Cardiac muscle cell (in vitro differentiated cells and primary cell): Measurements from ENCODE around the gene GRAMD4. TPM values are rescaled to one million over a fixed set of nuclear protein-coding genes. Genes with fewer than 3 reads are reported as not detected.

Experiments
- DNase-seq, 2 donors: peaks; one replicate each; pipeline versions ENCODE4 v3.0.0 to v3.0.0-alpha.2; 2010 to 2017; ENCODE audit warnings: low read depth in 1 of 2, low spot score in 1 of 2
- H3K27ac ChIP-seq: fragments of 200-600 bp; sonication (generic); 2 replicates; pipeline ENCODE4 v1.5.1; 2016
- H3K27me3 ChIP-seq: fragments of 200-600 bp; sonication (generic); 2 replicates; pipeline ENCODE4 v1.6.0; 2016; ENCODE audit warnings: control low read depth
- H3K36me3 ChIP-seq: fragments of 200-600 bp; sonication (generic); 2 replicates; pipeline ENCODE4 v1.5.1; 2016; ENCODE audit warnings: control low read depth
- H3K4me1 ChIP-seq: fragments of 200-600 bp; sonication (generic); 2 replicates; pipeline ENCODE4 v1.8.1; 2017; ENCODE audit warnings: low read depth, mild to moderate bottlenecking, mixed run types
- H3K4me3 ChIP-seq: fragments of 200-600 bp; sonication (generic); 2 replicates; pipeline ENCODE4 v1.5.1; 2016; ENCODE audit warnings: mild to moderate bottlenecking
- H3K9me3 ChIP-seq: fragments of 200-600 bp; sonication (generic); 2 replicates; pipeline ENCODE4 v1.5.1; 2017; ENCODE audit warnings: low read depth, mild to moderate bottlenecking, control low read depth
- polyA plus RNA-seq: library from polyadenylated mRNA; unstranded; fragments of >200 nt; fragmentation: Nextera tagmentation; extraction: Ambion mirVana; gene quantifications from 2 replicates; pipeline ENCODE4 v1.2.1, GENCODE V29; 2016
- total RNA-seq: library from RNA; depleted of rRNA; stranded (reverse); fragments of >200 nt; gene quantifications from 2 replicates; pipeline ENCODE4 v1.2.3, GENCODE V29; 2016
- TF ChIP-seq, protein P1 (sequence below): IDR thresholded peaks from 2 replicates; pipeline ENCODE4 v1.5.1; 2012; ENCODE audit warnings: low read depth, mild to moderate bottlenecking, low read length

Gene GRAMD4
- total and polyA plus RNA-seq, 2 experiments from 2014 or later: 49.3 to 51.8 TPM

DNA sequence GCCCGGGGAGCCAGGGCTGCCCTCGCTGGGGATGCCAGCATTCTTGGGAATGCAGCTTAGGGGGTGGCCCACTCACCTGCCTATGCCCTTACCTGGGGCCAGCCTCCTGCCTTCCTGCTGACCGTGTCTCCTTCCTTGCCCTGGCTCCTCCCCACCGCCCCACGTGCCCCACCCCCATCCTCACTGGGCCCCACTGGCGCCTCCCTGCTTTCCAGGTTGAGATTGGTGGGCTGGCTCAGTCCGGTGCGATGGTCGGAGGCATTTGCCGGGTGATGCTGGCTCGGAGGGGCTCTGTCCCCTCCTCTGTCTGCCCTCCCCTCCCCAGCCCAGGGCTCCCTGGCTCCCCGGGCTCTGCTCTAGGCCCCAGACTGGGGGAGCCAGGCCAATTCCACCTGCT lies 34.1 kb upstream of the GRAMD4 start:
- H3K4me1 ChIP-seq: peaks cover 61% of the 10 kb centered on the region
- no peaks in the 10 kb centered on the region for H3K36me3 ChIP-seq
- TF ChIP-seq, protein P1, sequence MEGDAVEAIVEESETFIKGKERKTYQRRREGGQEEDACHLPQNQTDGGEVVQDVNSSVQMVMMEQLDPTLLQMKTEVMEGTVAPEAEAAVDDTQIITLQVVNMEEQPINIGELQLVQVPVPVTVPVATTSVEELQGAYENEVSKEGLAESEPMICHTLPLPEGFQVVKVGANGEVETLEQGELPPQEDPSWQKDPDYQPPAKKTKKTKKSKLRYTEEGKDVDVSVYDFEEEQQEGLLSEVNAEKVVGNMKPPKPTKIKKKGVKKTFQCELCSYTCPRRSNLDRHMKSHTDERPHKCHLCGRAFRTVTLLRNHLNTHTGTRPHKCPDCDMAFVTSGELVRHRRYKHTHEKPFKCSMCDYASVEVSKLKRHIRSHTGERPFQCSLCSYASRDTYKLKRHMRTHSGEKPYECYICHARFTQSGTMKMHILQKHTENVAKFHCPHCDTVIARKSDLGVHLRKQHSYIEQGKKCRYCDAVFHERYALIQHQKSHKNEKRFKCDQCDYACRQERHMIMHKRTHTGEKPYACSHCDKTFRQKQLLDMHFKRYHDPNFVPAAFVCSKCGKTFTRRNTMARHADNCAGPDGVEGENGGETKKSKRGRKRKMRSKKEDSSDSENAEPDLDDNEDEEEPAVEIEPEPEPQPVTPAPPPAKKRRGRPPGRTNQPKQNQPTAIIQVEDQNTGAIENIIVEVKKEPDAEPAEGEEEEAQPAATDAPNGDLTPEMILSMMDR: no peak
- no peaks in the 10 kb centered on the region for H3K9me3 ChIP-seq
- no peak for DNase-seq
- H3K4me3 ChIP-seq: no peak overlapping the region
- H3K27ac ChIP-seq: no peak overlapping the region
- H3K27me3 ChIP-seq: no peaks in the 10 kb centered on the region

DNA sequence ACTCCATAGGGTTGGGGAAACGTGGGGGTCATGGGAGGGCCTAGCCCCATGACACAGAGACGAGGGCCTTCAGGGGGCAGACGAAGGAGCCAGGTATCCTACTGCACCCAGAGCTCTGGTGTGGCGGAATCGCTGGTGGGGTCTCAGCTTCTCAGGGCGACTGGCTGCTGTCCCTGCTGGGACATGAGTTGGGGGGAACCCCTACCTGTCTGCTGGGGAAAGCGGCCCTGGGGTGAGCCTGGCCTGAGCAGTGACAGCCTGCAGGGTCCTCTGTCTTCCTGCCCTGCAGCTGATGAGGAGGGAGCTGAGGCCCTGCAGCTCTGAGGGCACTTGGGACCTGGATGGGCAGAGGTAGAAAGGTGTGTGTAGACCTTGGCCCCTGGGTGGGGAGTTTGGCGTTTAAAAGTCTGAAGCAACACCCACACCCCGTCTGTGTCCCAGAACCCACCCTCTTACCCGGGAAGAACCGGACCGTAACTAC lies 33.6 kb upstream of the GRAMD4 start:
- H3K4me1 ChIP-seq: peaks cover 64% of the 10 kb centered on the region
- H3K27me3 ChIP-seq: no peaks in the 10 kb centered on the region
- no peak for DNase-seq
- no peak overlapping the region for H3K4me3 ChIP-seq
- TF ChIP-seq, protein P1: no peak
- H3K9me3 ChIP-seq: no peaks in the 10 kb centered on the region
- peak overlapping the region; percentile 92 for H3K27ac ChIP-seq
- no peaks in the 10 kb centered on the region for H3K36me3 ChIP-seq

DNA sequence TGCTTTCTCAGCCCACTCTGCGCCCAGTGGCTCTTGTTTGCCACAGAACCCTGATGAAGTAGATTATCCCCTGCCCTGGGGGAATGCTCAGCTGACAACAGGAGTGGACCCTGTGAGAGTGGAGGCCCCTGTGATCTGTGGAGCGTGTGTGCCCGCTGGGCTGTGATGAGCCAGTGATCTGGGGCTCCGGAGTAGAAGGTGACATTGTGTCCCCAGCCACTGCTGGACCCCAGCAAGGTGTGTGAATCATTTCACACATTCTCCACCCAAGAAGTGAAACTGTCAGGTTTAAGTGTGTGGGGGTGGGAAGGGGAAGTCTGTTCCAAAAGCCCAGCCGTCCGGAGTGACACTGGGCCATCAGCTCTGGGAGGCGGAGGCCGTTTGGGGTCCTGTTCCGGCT lies 33.1 kb upstream of the GRAMD4 start:
- peaks cover 67% of the 10 kb centered on the region for H3K4me1 ChIP-seq
- no peak overlapping the region for H3K4me3 ChIP-seq
- TF ChIP-seq, protein P1: no peak
- DNase-seq: no peak
- H3K27ac ChIP-seq: peak overlapping the region; percentile 92
- no peaks in the 10 kb centered on the region for H3K27me3 ChIP-seq
- H3K36me3 ChIP-seq: no peaks in the 10 kb centered on the region
- no peaks in the 10 kb centered on the region for H3K9me3 ChIP-seq

DNA sequence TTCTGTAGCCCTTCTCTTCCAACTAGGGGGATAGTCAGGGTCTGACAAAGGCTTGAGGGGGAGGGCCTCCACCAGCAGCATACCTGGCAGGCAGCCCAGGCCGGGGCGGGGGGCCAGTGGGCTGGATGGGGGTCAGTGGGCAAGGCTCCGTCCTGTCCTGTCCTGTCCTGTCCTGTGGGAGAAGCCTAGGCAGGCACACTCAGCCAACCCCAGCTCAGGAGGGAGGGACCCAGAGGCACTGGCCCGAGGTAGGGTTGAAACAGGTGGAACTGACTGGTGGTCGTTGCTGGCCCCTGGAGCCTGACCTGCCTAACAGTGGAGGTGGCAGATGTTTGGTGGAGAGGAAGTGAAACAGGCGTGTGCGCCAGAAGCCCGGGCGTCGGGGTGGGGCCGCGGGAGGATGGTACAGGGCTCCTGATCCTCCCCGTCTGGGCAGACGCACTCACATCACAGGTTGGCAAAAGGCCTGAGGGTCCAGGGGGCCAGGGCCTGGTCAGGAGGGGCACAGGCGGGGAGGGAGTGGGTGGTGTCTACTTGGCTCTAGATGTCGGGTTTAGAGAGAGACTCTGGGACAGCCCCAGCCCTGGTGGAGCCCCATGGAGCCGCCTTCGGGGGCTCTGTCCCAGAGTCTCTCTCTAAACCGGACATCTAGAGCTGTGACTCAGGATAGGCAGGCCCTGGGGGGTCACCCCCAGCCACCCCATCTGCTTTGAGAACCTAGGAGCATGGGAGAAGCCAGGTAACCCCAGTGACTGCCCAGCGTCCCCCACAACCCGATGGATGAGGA lies 32.5 kb upstream of the GRAMD4 start:
- no peaks in the 10 kb centered on the region for H3K27me3 ChIP-seq
- no peaks in the 10 kb centered on the region for H3K9me3 ChIP-seq
- DNase-seq: no peak
- peak overlapping the region; percentile 92 for H3K27ac ChIP-seq
- peaks cover 72% of the 10 kb centered on the region for H3K4me1 ChIP-seq
- no peaks in the 10 kb centered on the region for H3K36me3 ChIP-seq
- H3K4me3 ChIP-seq: no peak overlapping the region
- TF ChIP-seq, protein P1: no peak

DNA sequence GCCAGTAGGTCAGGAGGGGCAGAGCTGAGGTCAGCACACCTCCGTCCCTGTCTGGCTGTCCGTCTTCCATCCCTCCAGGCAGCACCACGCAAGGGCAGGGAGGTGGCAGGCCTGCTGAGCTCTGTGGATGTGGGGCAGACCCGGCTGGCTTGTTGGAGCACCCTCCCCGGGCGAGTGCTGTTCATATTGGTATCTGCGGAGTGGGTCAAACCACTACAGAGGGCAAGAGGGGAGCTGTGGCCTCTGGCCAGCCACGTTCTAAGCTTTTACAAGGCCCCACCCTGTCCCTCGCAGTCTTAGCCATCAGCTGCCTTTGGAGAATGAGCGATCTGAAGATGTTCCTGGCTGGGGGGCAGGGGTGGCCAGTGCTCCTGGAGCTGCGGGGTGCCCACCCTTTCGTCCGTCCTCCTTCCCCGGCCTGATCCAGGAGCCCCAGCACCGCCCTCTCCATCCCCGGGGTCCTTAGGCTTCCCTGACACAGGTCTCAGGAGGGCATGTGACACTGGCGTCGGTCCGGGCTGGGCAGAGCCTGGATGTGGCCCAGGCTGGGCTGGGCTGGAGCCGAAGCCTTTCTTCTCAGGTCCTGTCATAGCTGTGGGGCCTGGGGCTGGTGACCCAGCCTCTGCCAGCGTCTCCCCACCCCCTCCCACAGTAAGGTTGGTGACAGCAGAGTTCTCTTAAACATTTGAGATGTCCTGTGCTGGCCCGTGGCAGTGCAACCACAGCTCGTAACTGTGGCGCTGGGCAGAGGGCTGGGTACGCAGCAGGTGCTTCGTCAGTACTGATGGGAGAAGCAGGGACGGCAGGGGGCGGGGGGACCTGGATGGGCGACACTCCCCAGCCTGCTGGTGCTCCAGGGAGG lies 31.7 kb upstream of the GRAMD4 start:
- peak in 1 of 2 donors; percentile 47 for DNase-seq
- TF ChIP-seq, protein P1: no peak
- Histone ChIP-seq H3K4me3 (no peak overlapping the region), H3K36me3 (no peaks in the 10 kb centered on the region), H3K4me1 (peaks cover 72% of the 10 kb centered on the region), H3K27me3 (no peaks in the 10 kb centered on the region), H3K9me3 (no peaks in the 10 kb centered on the region), H3K27ac (peak overlapping the region; percentile 92)
